GM23248 (cell line): ENCODE data around the gene IRX2. TPM values are rescaled to one million over a fixed set of nuclear protein-coding genes. Genes with fewer than 3 reads are reported as not detected.

Source experiments
- DNase-seq: peaks from one replicate; pipeline ENCODE4 v3.0.0-alpha.2; 2015
- H2AFZ ChIP-seq: fragments of 200-600 bp; sonication (generic); 2 replicates; pipeline ENCODE4 v1.6.1; 2016; ENCODE audit warnings: antibody characterized with exemption
- H3F3A ChIP-seq: fragments of 200-600 bp; sonication (generic); 2 replicates; pipeline ENCODE4 v1.6.1; 2016; ENCODE audit warnings: mild to moderate bottlenecking, antibody characterized with exemption, mixed run types; ENCODE audit not compliant: insufficient read depth
- H3K27ac ChIP-seq: fragments of 200-600 bp; sonication (generic); 2 replicates; pipeline ENCODE4 v1.5.1; 2016; ENCODE audit warnings: mild to moderate bottlenecking
- H3K27me3 ChIP-seq: fragments of 200-600 bp; sonication (generic); replicated peaks from 2 replicates; pipeline ENCODE4 v1.6.1; 2016; ENCODE audit warnings: mild to moderate bottlenecking; ENCODE audit not compliant: insufficient read depth
- H3K36me3 ChIP-seq: fragments of 200-600 bp; sonication (generic); 2 replicates; pipeline ENCODE4 v1.6.1; 2016; ENCODE audit warnings: low read depth, mild to moderate bottlenecking
- H3K4me1 ChIP-seq: fragments of 200-600 bp; sonication (generic); 2 replicates; pipeline ENCODE4 v1.6.1; 2016; ENCODE audit warnings: mild to moderate bottlenecking; ENCODE audit not compliant: insufficient read depth
- H3K4me2 ChIP-seq: fragments of 200-600 bp; sonication (generic); one replicate; pipeline ENCODE4 v1.6.1; 2016; ENCODE audit warnings: mild to moderate bottlenecking; ENCODE audit not compliant: unreplicated experiment
- H3K4me3 ChIP-seq: fragments of 200-600 bp; sonication (generic); 2 replicates; pipeline ENCODE4 v1.5.1; 2016; ENCODE audit warnings: mild to moderate bottlenecking
- H3K79me2 ChIP-seq: fragments of 200-600 bp; sonication (generic); 2 replicates; pipeline ENCODE4 v1.6.1; 2016; ENCODE audit warnings: mild to moderate bottlenecking; ENCODE audit not compliant: insufficient read depth
- H3K9ac ChIP-seq: fragments of 200-600 bp; sonication (generic); 2 replicates; pipeline ENCODE4 v1.6.1; 2016; ENCODE audit warnings: mild to moderate bottlenecking
- H3K9me2 ChIP-seq: fragments of 200-600 bp; sonication (generic); 2 replicates; pipeline ENCODE4 v1.6.1; 2016; ENCODE audit warnings: mixed run types, mild to moderate bottlenecking, moderate library complexity; ENCODE audit not compliant: insufficient read depth
- H3K9me3 ChIP-seq: fragments of 200-600 bp; sonication (generic); one replicate; pipeline ENCODE4 v1.6.1; 2017; ENCODE audit warnings: low read depth
- H4K20me1 ChIP-seq: fragments of 200-600 bp; sonication (generic); 2 replicates; pipeline ENCODE4 v1.6.0; 2016; ENCODE audit not compliant: insufficient read depth
- EZH2 ChIP-seq: fragments of 200-600 bp; sonication (generic); IDR thresholded peaks from 2 replicates; pipeline ENCODE4 v1.6.1; 2018; ENCODE audit warnings: antibody characterized with exemption, mild to moderate bottlenecking; ENCODE audit not compliant: insufficient read depth, poor library complexity, severe bottlenecking
- EZH2phosphoT487 ChIP-seq: fragments of 200-600 bp; sonication (generic); IDR thresholded peaks from 2 replicates; pipeline ENCODE4 v1.6.1; 2018; ENCODE audit warnings: antibody characterized with exemption, moderate library complexity, mild to moderate bottlenecking, low read depth; ENCODE audit not compliant: insufficient read depth
- WGBS, 2 experiments: methylation state at CpG; one replicate each; pipeline ENCODE4 v1.1.6; 2015 to 2017; ENCODE audit warnings: low lambda C conversion rate in 2 of 2, low coverage in 1 of 2; ENCODE audit errors: missing lambda C conversion rate in 2 of 2; 5-methylcytosine and 5-hydroxymethylcytosine counted together
- in situ Hi-C: fragments of 300-500 bp; cut with MboI; formaldehyde crosslinking; loops from 2 replicates; pipeline ENCODE4 v1.15.0; 2020
- polyA plus RNA-seq: library from polyadenylated mRNA; unstranded; fragments of >200 nt; fragmentation: Nextera tagmentation; extraction: Ambion mirVana; gene quantifications from 2 replicates; pipeline ENCODE4 v1.2.1, GENCODE V29; 2016
- total RNA-seq: library from RNA; depleted of rRNA; stranded (reverse); fragments of >200 nt; shearing (Covaris generic); gene quantifications from 2 replicates; pipeline ENCODE4 v1.2.3, GENCODE V29; 2014

IRX2 gene
- total and polyA plus RNA-seq, 2 experiments from 2014 or later, result 6.1 to 30.6 TPM

DNA sequence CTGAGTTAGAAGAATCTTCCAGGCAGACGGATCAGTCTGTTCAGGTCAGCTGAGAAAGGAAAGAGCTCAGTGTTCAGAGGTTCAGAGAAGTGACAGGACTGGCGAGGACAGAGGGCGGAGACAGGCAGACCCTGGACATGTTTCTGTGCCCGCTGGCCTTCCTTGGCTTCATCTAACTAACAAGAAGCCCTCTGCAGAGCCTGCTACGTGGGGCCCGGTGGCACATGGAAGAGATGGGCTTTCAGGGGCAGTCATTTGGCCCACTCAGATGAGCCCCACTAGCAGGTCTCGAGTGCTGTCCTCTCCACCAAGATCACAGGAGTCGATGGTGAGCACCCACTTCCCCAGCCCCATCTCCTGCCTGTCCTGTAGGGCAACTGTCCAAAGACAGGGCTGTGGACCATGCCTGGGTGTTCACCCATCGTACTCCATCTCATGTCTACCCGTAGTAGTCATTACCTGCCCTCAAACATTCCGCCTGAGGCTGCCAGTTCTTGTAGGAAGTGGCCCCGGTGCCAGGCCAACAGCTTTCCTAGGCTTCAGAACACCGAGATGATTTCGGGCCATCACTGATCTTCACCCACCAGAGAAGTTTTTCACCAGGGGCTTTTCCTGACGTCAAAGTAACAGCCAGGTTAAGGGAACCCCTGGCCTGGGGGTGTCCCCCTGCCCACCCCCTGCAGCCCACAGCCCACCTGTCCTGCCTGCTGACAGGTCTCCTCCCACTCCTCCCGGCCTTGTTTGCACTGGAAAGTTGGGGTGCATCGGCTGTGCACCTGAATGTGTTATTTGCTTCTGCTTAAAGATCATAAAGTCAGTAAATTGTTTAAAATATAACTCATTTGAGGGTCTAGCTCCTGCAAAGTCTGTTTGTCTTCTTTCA, 14.0 kb downstream of the IRX2 start:
- Histone ChIP-seq H3K4me1 (peaks cover 23% of the 10 kb centered on the region), H3K9ac (no peak overlapping the region), H3K9me2 (no peaks in the 10 kb centered on the region), H3F3A (peaks cover 18% of the 10 kb centered on the region; the same call in 1 of the 2 replicates), H3K27ac (no peak overlapping the region), H3K79me2 (peaks cover 39% of the 10 kb centered on the region), H3K4me2 (no peak overlapping the region), H3K4me3 (no peak overlapping the region), H4K20me1 (no peaks in the 10 kb centered on the region), H2AFZ (no peak overlapping the region), H3K27me3 (no peaks in the 10 kb centered on the region), H3K9me3 (no peaks in the 10 kb centered on the region), H3K36me3 (no peaks in the 10 kb centered on the region)
- WGBS, 2 experiments, result 91 to 94% methylated on average over 15 to 16 of the region's 17 CpGs
- in situ Hi-C loops, result loop anchor here (25.0 kb wide), 1 partner anchor 975 kb away; no protein-coding TSS in a partner anchor
- TF ChIP-seq EZH2, result no peak
- no peak for TF ChIP-seq EZH2phosphoT487
- no peak for DNase-seq

GRCh38 chr5:2736872-2737271, 14.6 kb downstream of the IRX2 start:
- no peaks in the 10 kb centered on the region for H3K27me3 ChIP-seq
- H3K36me3 ChIP-seq, result no peaks in the 10 kb centered on the region
- no peaks in the 10 kb centered on the region for H3K9me3 ChIP-seq
- WGBS, 2 experiments, result 93 to 94% methylated on average over 8 of the region's 8 CpGs
- no peak overlapping the region for H2AFZ ChIP-seq
- H3K4me1 ChIP-seq, result peaks cover 17% of the 10 kb centered on the region
- H3K4me3 ChIP-seq, result no peak overlapping the region
- no peaks in the 10 kb centered on the region for H4K20me1 ChIP-seq
- no peak overlapping the region for H3K4me2 ChIP-seq
- no peak overlapping the region for H3K9ac ChIP-seq
- no peak for DNase-seq
- H3F3A ChIP-seq, result peaks cover 14% of the 10 kb centered on the region; the same call in 1 of the 2 replicates
- H3K27ac ChIP-seq, result no peak overlapping the region
- no peaks in the 10 kb centered on the region for H3K9me2 ChIP-seq
- peaks cover 33% of the 10 kb centered on the region for H3K79me2 ChIP-seq
- in situ Hi-C loops, result loop anchor here (25.0 kb wide), 1 partner anchor 975 kb away; no protein-coding TSS in a partner anchor
- TF ChIP-seq EZH2, result no peak

- Histone ChIP-seq H3K27me3 (no peaks in the 10 kb centered on the region), H3K27ac (no peak overlapping the region), H3K9me2 (no peaks in the 10 kb centered on the region), H3K9me3 (no peaks in the 10 kb centered on the region), H2AFZ (no peak overlapping the region), H3F3A (0 out of 2 replicates have a peak, but pooled peaks cover 5% of the 10 kb centered on the region), H3K36me3 (no peaks in the 10 kb centered on the region), H3K79me2 (peaks cover 24% of the 10 kb centered on the region), H3K4me1 (peaks cover 8% of the 10 kb centered on the region), H3K4me2 (no peak overlapping the region), H3K4me3 (no peak overlapping the region), H3K9ac (no peak overlapping the region), H4K20me1 (no peaks in the 10 kb centered on the region)
- no peak for TF ChIP-seq EZH2phosphoT487
- TF ChIP-seq EZH2, result no peak
- no peak for DNase-seq
- 83 to 84% methylated on average over 3 of the region's 3 CpGs for WGBS, 2 experiments
- in situ Hi-C loops, result loop anchor here (25.0 kb wide), 1 partner anchor 974 kb away; no protein-coding TSS in a partner anchor
These were observed 15.5 kb downstream of the IRX2 start for GRCh38 chr5:2735996-2736395.

- Histone ChIP-seq H3K9ac (no peak overlapping the region), H3K27ac (no peak overlapping the region), H3K9me2 (no peaks in the 10 kb centered on the region), H3K79me2 (no peaks in the 10 kb centered on the region), H3K27me3 (peaks cover 4% of the 10 kb centered on the region; the same call in 1 of the 2 replicates), H2AFZ (no peak overlapping the region), H3K4me3 (no peak overlapping the region), H3K4me1 (no peaks in the 10 kb centered on the region), H4K20me1 (no peaks in the 10 kb centered on the region), H3F3A (no peaks in the 10 kb centered on the region), H3K36me3 (no peaks in the 10 kb centered on the region), H3K4me2 (no peak overlapping the region), H3K9me3 (no peaks in the 10 kb centered on the region)
- in situ Hi-C loops, result loop anchor here (25.0 kb wide), 1 partner anchor 971 kb away; no protein-coding TSS in a partner anchor
- 28 to 42% methylated on average over 2 to 3 of the region's 3 CpGs for WGBS, 2 experiments
- TF ChIP-seq EZH2phosphoT487 (no peak), EZH2 (no peak)
- no peak for DNase-seq
These were observed 18.6 kb downstream of the IRX2 start for GRCh38 chr5:2732850-2733249.
